Measurements from ENCODE around the gene CDC40.

DNA sequence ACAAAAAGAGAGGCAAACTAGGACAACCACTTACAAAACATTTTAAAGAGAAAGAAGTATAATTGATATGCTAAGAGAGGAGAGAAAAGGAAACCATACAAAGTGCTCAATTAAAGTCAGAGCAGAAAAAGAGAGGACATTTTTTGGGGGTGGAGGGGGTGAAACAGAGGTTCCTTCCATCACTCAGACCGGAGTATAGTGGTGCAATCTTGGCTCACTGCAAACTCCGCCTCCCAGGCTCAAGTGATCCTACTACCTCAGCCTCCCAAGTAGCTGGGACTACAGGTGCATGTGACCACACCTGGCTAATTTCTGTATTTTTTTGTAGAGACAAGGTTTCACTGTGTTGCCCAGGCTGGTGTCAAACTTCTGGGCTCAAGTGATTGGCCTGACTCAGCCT is 10.1 kb upstream of the CDC40 start:
- TF ChIP-seq CTCF (IDR thresholded peaks at IDR 0.05) (no peak), POLR2AphosphoS5 (IDR thresholded peaks at IDR 0.05) (no peak), EP300 (IDR thresholded peaks at IDR 0.05) (no peak)

All from suprapubic skin (tissue), 4 donors.